ENCODE results near the gene KRTAP10-4. TPM values are rescaled to one million over a fixed set of nuclear protein-coding genes. Genes with fewer than 3 reads are reported as not detected.
"Not testable (repeated sequence)": the region's sequence is repeated elsewhere in the genome, so short reads cannot be mapped to it uniquely, and the experiment has no call there.

The KRTAP10-4 gene
- total RNA-seq, 1 experiment from 2014 or later: not detected

- Histone ChIP-seq H3K36me3 (replicated peaks; ENCODE audit: control insufficient read depth, insufficient read depth, low read length) (no peaks in the 10 kb centered on the region), H3K27me3 (ENCODE audit: control insufficient read depth, insufficient read depth, low read length) (no peaks in the 10 kb centered on the region), H3K4me3 (ENCODE audit: insufficient read depth, low read depth, low read length) (no peak overlapping the region)
- DNase-seq: no peak
These were observed 28.9 kb downstream of the KRTAP10-4 start for GRCh38 chr21:44602463-44602850.

GRCh38 chr21:44603109-44603875, 29.8 kb downstream of the KRTAP10-4 start:
- DNase-seq: no peak
- H3K36me3 ChIP-seq (replicated peaks; ENCODE audit: control insufficient read depth, insufficient read depth, low read length): no peaks in the 10 kb centered on the region
- H3K4me3 ChIP-seq (ENCODE audit: insufficient read depth, low read depth, low read length): no peak overlapping the region
- no peaks in the 10 kb centered on the region for H3K27me3 ChIP-seq (ENCODE audit: control insufficient read depth, insufficient read depth, low read length)

- H3K36me3 ChIP-seq (replicated peaks; ENCODE audit: control insufficient read depth, insufficient read depth, low read length): no peaks in the 10 kb centered on the region
- DNase-seq: no peak
- no peaks in the 10 kb centered on the region for H3K27me3 ChIP-seq (ENCODE audit: control insufficient read depth, insufficient read depth, low read length)
- no peak overlapping the region for H3K4me3 ChIP-seq (ENCODE audit: insufficient read depth, low read depth, low read length)
These were observed 30.4 kb downstream of the KRTAP10-4 start for GRCh38 chr21:44603911-44604310.

- Histone ChIP-seq H3K36me3 (replicated peaks; ENCODE audit: control insufficient read depth, insufficient read depth, low read length) (no peaks in the 10 kb centered on the region), H3K4me3 (ENCODE audit: insufficient read depth, low read depth, low read length) (no peak overlapping the region), H3K27me3 (ENCODE audit: control insufficient read depth, insufficient read depth, low read length) (no peaks in the 10 kb centered on the region)
- no peak for DNase-seq
These were observed 33.0 kb downstream of the KRTAP10-4 start for GRCh38 chr21:44606495-44606894.

GRCh38 chr21:44609193-44609592, 35.7 kb downstream of the KRTAP10-4 start:
- no peak overlapping the region for H3K4me3 ChIP-seq (ENCODE audit: insufficient read depth, low read depth, low read length)
- H3K27me3 ChIP-seq (ENCODE audit: control insufficient read depth, insufficient read depth, low read length): no peaks in the 10 kb centered on the region
- DNase-seq: no peak
- no peaks in the 10 kb centered on the region for H3K36me3 ChIP-seq (replicated peaks; ENCODE audit: control insufficient read depth, insufficient read depth, low read length)

- H3K36me3 ChIP-seq (replicated peaks; ENCODE audit: control insufficient read depth, insufficient read depth, low read length); H3K4me3 ChIP-seq (ENCODE audit: insufficient read depth, low read depth, low read length); H3K27me3 ChIP-seq (ENCODE audit: control insufficient read depth, insufficient read depth, low read length); DNase-seq: not testable (repeated sequence)
These were observed 36.8 kb downstream of the KRTAP10-4 start for GRCh38 chr21:44610157-44610843.

- no peak for DNase-seq
- no peaks in the 10 kb centered on the region for H3K36me3 ChIP-seq (replicated peaks; ENCODE audit: control insufficient read depth, insufficient read depth, low read length)
- no peak overlapping the region for H3K4me3 ChIP-seq (ENCODE audit: insufficient read depth, low read depth, low read length)
- H3K27me3 ChIP-seq (ENCODE audit: control insufficient read depth, insufficient read depth, low read length): no peaks in the 10 kb centered on the region
These were observed 38.0 kb downstream of the KRTAP10-4 start for GRCh38 chr21:44611551-44611950.

- Histone ChIP-seq H3K27me3 (ENCODE audit: control insufficient read depth, insufficient read depth, low read length) (no peaks in the 10 kb centered on the region), H3K36me3 (replicated peaks; ENCODE audit: control insufficient read depth, insufficient read depth, low read length) (no peaks in the 10 kb centered on the region), H3K4me3 (ENCODE audit: insufficient read depth, low read depth, low read length) (no peak within 1 kb of the TSS)
- no peak for DNase-seq
These were observed 38.5 kb downstream of the KRTAP10-4 start, which contains the start of gene KRTAP10-8 for GRCh38 chr21:44612029-44612486. Gene KRTAP10-8, plus strand, starts transcription at chr21:44612079. Its CDS starts 22 bp downstream, at chr21:44612101.

- no peaks in the 10 kb centered on the region for H3K36me3 ChIP-seq (replicated peaks; ENCODE audit: control insufficient read depth, insufficient read depth, low read length)
- no peak for DNase-seq
- H3K27me3 ChIP-seq (ENCODE audit: control insufficient read depth, insufficient read depth, low read length): no peaks in the 10 kb centered on the region
- no peak overlapping the region for H3K4me3 ChIP-seq (ENCODE audit: insufficient read depth, low read depth, low read length)
These were observed 39.2 kb downstream of the KRTAP10-4 start for GRCh38 chr21:44612669-44613229.

GRCh38 chr21:44613386-44614155, 40.0 kb downstream of the KRTAP10-4 start:
- Histone ChIP-seq H3K27me3 (ENCODE audit: control insufficient read depth, insufficient read depth, low read length) (no peaks in the 10 kb centered on the region), H3K36me3 (replicated peaks; ENCODE audit: control insufficient read depth, insufficient read depth, low read length) (no peaks in the 10 kb centered on the region), H3K4me3 (ENCODE audit: insufficient read depth, low read depth, low read length) (no peak overlapping the region)
- no peak for DNase-seq

- Histone ChIP-seq H3K27me3 (ENCODE audit: control insufficient read depth, insufficient read depth, low read length) (no peaks in the 10 kb centered on the region), H3K4me3 (ENCODE audit: insufficient read depth, low read depth, low read length) (no peak overlapping the region), H3K36me3 (replicated peaks; ENCODE audit: control insufficient read depth, insufficient read depth, low read length) (no peaks in the 10 kb centered on the region)
- no peak for DNase-seq
These were observed 40.7 kb downstream of the KRTAP10-4 start for GRCh38 chr21:44614161-44614631.

GRCh38 chr21:44614961-44615391, 41.4 kb downstream of the KRTAP10-4 start:
- no peaks in the 10 kb centered on the region for H3K36me3 ChIP-seq (replicated peaks; ENCODE audit: control insufficient read depth, insufficient read depth, low read length)
- no peaks in the 10 kb centered on the region for H3K27me3 ChIP-seq (ENCODE audit: control insufficient read depth, insufficient read depth, low read length)
- no peak for DNase-seq
- no peak overlapping the region for H3K4me3 ChIP-seq (ENCODE audit: insufficient read depth, low read depth, low read length)

- peak; percentile 46 for DNase-seq
- no peak overlapping the region for H3K4me3 ChIP-seq (ENCODE audit: insufficient read depth, low read depth, low read length)
- no peaks in the 10 kb centered on the region for H3K36me3 ChIP-seq (replicated peaks; ENCODE audit: control insufficient read depth, insufficient read depth, low read length)
- no peaks in the 10 kb centered on the region for H3K27me3 ChIP-seq (ENCODE audit: control insufficient read depth, insufficient read depth, low read length)
These were observed 41.9 kb downstream of the KRTAP10-4 start for GRCh38 chr21:44615466-44615865.

- no peaks in the 10 kb centered on the region for H3K36me3 ChIP-seq (replicated peaks; ENCODE audit: control insufficient read depth, insufficient read depth, low read length)
- H3K27me3 ChIP-seq (ENCODE audit: control insufficient read depth, insufficient read depth, low read length): no peaks in the 10 kb centered on the region
- peak; percentile 42 for DNase-seq
- H3K4me3 ChIP-seq (ENCODE audit: insufficient read depth, low read depth, low read length): no peak overlapping the region
These were observed 42.5 kb downstream of the KRTAP10-4 start for GRCh38 chr21:44615911-44616590.
